GM18499 (cell line): ENCODE data around the gene PTPRA.
"Not testable (repeated sequence)": the region's sequence is repeated elsewhere in the genome, so short reads cannot be mapped to it uniquely, and the experiment has no call there.

Source experiments
- ATAC-seq: cut with Tn5 transposase; IDR thresholded peaks from one replicate; pipeline ENCODE4 v1.9.1; 2021; ENCODE audit warnings: moderate number of reproducible peaks; ENCODE audit not compliant: insufficient read depth, unreplicated experiment

Gene PTPRA

DNA sequence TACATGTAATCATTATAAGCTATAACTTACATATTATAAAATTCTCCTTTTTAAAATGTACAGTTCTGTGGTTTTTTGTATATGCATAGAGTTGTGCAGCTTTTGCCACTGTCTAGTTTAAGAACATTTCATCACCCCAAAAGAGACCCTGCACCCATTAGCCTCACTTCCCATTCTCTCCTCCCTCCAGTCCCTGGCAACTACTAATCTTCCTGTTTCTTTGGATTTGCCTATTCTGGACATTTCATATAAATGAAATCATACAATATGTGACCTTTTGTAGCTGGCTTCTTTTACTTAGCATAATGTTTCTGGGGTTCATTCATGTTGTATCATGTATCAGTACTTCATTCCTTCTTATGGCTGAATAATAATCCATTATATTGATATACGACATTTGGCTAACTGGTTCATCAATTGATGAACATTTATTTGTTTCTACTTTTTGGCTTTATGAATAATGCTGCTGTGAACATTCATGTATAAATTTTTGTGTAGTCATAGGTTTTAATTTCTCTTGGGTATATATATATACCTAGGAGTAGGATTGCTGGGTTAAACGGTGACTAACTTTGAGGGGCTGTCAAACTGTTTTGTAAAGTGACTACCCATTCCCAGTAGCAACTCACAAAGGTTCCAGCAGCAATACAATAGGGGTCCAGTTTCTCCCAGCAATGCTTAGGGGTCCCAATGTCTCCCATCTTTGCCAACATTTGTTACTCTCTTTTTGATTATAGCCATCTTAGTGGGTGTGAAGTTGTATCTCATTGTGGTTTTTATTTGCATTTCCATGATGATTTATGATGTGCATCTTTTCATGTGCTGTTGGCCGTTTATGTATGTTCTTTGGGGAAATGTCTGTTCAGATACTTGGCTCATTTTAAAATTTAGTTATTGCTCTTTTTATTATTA lies 10.7 kb downstream of the PTPRA start:
- ATAC-seq: no peak

DNA sequence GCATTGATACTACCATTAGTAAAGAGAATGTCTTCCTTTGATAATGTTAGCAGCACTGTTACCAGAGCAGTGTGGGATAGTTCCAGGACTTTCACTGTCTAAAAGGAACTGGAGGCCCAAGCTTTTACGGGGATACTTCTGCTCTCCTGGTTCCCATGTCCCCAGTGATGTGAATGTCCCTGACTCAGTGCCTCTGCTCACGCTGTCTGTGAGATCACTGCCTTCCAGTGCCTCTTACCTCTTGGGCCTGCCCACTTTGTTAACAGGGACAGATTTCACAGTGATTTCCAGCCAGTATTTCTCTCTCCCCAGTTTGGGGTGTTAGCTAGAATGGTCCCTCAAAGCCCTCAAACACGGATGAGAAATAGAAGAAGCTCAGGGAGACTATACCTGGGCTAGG lies 14.4 kb downstream of the PTPRA start:
- no peak for ATAC-seq

GRCh38 chr20:2888224-2888955 lies 15.1 kb downstream of the PTPRA start:
- no peak for ATAC-seq

GRCh38 chr20:2889209-2889608 lies 15.9 kb downstream of the PTPRA start:
- ATAC-seq: no peak

DNA sequence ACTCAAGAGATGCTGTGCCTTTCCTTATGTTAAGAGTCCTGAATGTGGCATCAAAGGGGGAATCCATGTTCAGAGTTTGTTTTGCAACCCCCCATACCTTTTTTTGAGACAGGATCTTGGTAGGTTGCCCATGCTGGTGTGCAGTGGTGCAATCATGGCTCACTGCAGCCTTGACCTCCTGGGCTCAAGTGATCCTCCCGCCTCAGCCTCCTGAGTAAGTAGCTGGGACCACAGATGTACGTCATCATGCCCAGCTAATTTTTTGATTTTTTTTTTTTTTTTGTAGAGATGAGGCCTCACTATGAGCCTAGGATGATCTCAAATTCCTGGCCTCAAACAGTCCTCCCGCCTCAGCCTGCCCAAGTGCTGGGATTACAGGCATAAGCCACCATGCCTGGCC lies 16.5 kb downstream of the PTPRA start:
- no peak for ATAC-seq

DNA sequence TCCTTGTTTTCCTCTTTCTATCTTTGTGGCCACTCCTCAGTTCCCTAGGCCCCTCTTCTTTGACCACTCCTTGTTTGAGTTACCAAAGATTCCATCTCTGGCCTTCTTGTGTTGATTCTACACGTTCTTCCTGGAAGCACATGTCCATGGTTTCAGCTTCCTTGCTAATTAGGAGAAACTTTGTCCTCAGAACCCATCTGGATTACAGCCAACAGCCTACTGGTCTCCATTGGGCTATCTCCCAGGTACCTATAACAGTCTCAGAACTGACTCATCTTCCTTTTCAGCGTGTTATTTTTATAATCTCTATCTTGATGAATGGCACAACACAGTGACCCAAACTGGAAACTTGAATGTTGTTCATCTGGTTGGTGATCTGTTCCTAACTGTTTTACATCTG lies 17.5 kb downstream of the PTPRA start:
- no peak for ATAC-seq

DNA sequence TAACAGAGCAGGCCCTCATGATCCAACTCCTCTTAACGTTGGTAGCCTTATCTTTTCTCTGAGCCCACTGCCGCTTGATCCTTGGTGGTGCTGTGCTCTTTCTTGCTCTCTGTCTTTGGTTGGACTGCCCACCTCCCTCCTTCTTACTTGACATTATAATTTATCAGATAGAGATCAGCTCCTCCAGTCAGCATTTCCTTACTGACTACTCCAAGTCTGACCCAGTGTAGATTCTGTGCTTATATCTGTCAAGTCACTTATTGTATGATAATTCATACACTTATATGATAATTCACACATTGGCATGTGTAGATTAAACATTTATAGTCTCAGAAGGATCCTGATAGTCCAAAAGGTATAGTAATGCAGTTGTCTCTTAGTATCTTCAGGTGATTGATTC lies 18.1 kb downstream of the PTPRA start:
- ATAC-seq: no peak

- ATAC-seq: no peak
These were observed 19.1 kb downstream of the PTPRA start for GRCh38 chr20:2892376-2892775.

GRCh38 chr20:2894221-2894620 lies 20.9 kb downstream of the PTPRA start:
- ATAC-seq: no peak

DNA sequence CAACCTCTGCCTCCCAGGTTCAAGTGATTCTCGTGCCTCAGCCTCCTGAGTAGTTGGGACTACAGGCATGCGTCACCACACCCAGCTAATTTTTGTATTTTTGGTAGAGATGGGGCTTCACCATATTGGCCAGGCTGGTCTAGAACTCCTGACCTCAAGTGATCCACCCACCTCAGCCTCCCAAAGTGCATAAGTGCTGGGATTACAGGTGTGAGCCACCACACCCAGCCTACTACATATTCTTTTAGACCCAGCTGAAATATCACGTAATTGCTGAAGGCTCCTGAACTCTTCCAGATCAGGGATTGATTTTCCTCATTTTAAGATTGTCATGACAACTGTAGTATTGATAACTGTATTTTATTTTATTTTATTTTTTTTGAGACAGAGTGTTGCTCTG lies 21.9 kb downstream of the PTPRA start:
- not testable (repeated sequence) for ATAC-seq

GRCh38 chr20:2899243-2899642 lies 26.0 kb downstream of the PTPRA start:
- ATAC-seq: no peak

DNA sequence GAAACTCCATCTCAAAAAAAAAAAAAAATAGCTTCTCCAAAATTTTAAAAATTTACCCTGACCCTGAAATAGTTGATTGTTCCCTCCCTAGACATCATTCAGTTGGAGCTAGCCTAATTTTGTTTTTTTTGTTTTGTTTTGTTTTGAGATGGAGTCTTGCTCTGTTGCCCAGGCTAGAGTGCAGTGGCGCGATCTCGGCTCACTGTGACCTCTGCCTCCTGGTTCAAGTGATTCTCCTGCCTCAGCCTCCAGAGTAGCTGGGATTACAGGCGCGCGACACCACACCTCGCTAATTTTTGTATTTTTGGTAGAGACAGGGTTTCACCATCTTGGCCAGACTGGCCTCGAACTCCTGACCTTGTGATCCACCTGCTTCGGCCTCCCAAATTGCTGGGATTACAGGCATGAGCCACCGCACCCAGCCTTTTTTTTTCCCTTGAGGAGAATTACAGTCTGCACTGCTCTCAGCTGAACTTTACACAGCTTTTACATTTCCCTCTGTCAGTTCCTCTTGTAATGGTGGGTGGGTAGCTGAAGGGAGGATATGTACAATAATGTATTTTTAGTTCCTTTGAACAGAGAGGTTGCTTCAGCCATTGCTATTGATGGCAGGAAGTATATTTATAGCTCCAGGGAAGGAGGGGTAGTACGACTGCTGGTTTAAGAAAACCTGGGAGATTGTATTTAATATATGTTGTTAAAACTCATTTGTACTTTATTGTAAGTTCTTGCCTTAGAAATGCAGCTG lies 27.7 kb downstream of the PTPRA start:
- ATAC-seq: no peak

- ATAC-seq: no peak
These were observed 29.0 kb downstream of the PTPRA start for GRCh38 chr20:2902291-2902690.

GRCh38 chr20:2902818-2903217 lies 29.5 kb downstream of the PTPRA start:
- ATAC-seq: no peak

- ATAC-seq: no peak
These were observed 30.4 kb downstream of the PTPRA start for GRCh38 chr20:2903686-2904085.

- ATAC-seq: no peak
These were observed 34.2 kb downstream of the PTPRA start for GRCh38 chr20:2907519-2907918.

- no peak for ATAC-seq
These were observed 36.7 kb downstream of the PTPRA start for GRCh38 chr20:2909953-2910352.

- no peak for ATAC-seq
These were observed 37.9 kb downstream of the PTPRA start for GRCh38 chr20:2911200-2911599.

GRCh38 chr20:2914160-2914559 lies 40.9 kb downstream of the PTPRA start:
- ATAC-seq: no peak

GRCh38 chr20:2917266-2917665 lies 44.0 kb downstream of the PTPRA start:
- no peak for ATAC-seq
